K562 (cell line): ENCODE data around the gene CCNY. TPM values are rescaled to one million over a fixed set of nuclear protein-coding genes. Genes with fewer than 3 reads are reported as not detected.

Experiments
- CHD1 ChIP-seq: fragments of 200-600 bp; sonication (generic); IDR thresholded peaks from one replicate; pipeline ENCODE4 v1.6.1; 2012; ENCODE audit warnings: mild to moderate bottlenecking, moderate library complexity, low read length, inconsistent platforms
- ELF1 ChIP-seq: fragments of 200-800 bp; sonication (Bioruptor generic); IDR thresholded peaks from 2 replicates; pipeline ENCODE4 v1.6.1; 2016; ENCODE audit warnings: missing genetic modification characterization, missing compliant biosample characterization
- HMG20B ChIP-seq: fragments of 250-450 bp; sonication (Bioruptor Pico); IDR thresholded peaks from 2 replicates; pipeline ENCODE4 v1.5.0; 2021; ENCODE audit warnings: mild to moderate bottlenecking
- LCOR ChIP-seq: sonication (generic); formaldehyde crosslinking; IDR thresholded peaks from 2 replicates; pipeline ENCODE4 v1.8.0; 2022; ENCODE audit warnings: mild to moderate bottlenecking, missing genetic modification reagents
- MTF1 ChIP-seq: fragments of 250-450 bp; sonication (Bioruptor Pico); IDR thresholded peaks from 2 replicates; pipeline ENCODE4 v1.9.0; 2021; ENCODE audit warnings: moderate library complexity, mild to moderate bottlenecking, inconsistent platforms, borderline replicate concordance
- NBN ChIP-seq: fragments of 450-650 bp; IDR thresholded peaks from 2 replicates; pipeline ENCODE4 v1.6.1; 2016; ENCODE audit warnings: low read depth, mild to moderate bottlenecking
- NR1H2 ChIP-seq: sonication (generic); formaldehyde crosslinking; IDR thresholded peaks from 2 replicates; pipeline ENCODE4 v1.4.0; 2020; ENCODE audit warnings: mild to moderate bottlenecking, missing genetic modification reagents
- POLR2H ChIP-seq: IDR thresholded peaks from 2 replicates; pipeline ENCODE4 v1.6.1; 2016; ENCODE audit warnings: missing genetic modification characterization, low read depth, mild to moderate bottlenecking, control low read depth, missing compliant biosample characterization, moderate library complexity
- POLR3A ChIP-seq: IDR thresholded peaks from 2 replicates; pipeline ENCODE4 v1.6.1; 2011; ENCODE audit warnings: borderline replicate concordance, mild to moderate bottlenecking, moderate library complexity; ENCODE audit not compliant: insufficient read length, insufficient read depth; ENCODE audit errors: extremely low read depth
- PTRF ChIP-seq: fragments of 450-650 bp; IDR thresholded peaks from 2 replicates; pipeline ENCODE4 v1.6.1; 2016; ENCODE audit warnings: mild to moderate bottlenecking, missing genetic modification characterization, missing compliant biosample characterization
- RBM25 ChIP-seq: fragments of 200-400 bp; formaldehyde crosslinking; IDR thresholded peaks from 2 replicates; pipeline ENCODE4 v1.6.1; 2018; ENCODE audit warnings: low read length, low read depth, moderate library complexity; ENCODE audit not compliant: severe bottlenecking
- SMARCA5 ChIP-seq: fragments of 450-650 bp; IDR thresholded peaks from 2 replicates; pipeline ENCODE4 v1.6.1; 2016
- SPI1 ChIP-seq: IDR thresholded peaks from 2 replicates; pipeline ENCODE4 v1.6.1; 2011; ENCODE audit warnings: low read depth, low read length, control low read depth, borderline replicate concordance
- SREBF1 ChIP-seq: fragments of 150-350 bp; IDR thresholded peaks from 2 replicates; pipeline ENCODE4 v1.6.1; 2014; ENCODE audit warnings: antibody characterized with exemption, low read depth, low read length, borderline replicate concordance
- TEAD1 ChIP-seq, 2 experiments: fragments of 450-650 bp in 1 of 2; sonication (generic) in 1 of 2; formaldehyde crosslinking; IDR thresholded peaks; 2 replicates each; pipeline versions ENCODE4 v1.4.0 to v1.8.0; 2020 to 2022; ENCODE audit warnings: mild to moderate bottlenecking in 2 of 2, missing genetic modification reagents in 1 of 2
- TRIM24 ChIP-seq, 2 experiments: fragments of 450-650 bp; IDR thresholded peaks; 2 replicates each; pipeline ENCODE4 v1.6.1; 2016
- ZBED1 ChIP-seq: IDR thresholded peaks from 2 replicates; pipeline ENCODE4 v1.6.1; 2014
- ZNF436 ChIP-seq: fragments of 250-450, 450-650 bp; sonication (Bioruptor Pico); formaldehyde crosslinking; IDR thresholded peaks from 2 replicates; pipeline ENCODE4 v1.7.0; 2020; ENCODE audit warnings: mild to moderate bottlenecking
- polyA plus RNA-seq, 8 experiments: library from polyadenylated mRNA; depleted of rRNA in 4 of 8; stranded (reverse) in 5 of 8; unstranded in 3 of 8; fragments of >200 nt; fragmentation: Nextera tagmentation in 2 of 8; fragmentation: Illumina TruSeq in 1 of 8; extraction: Ambion mirVana in 2 of 8; extraction: Trizol in 1 of 8; gene quantifications; 2 replicates each; pipeline versions ENCODE4 v1.2.1 to v1.2.3, GENCODE V29; 2011 to 2014; ENCODE audit warnings: inconsistent platforms in 1 of 8, missing spikeins in 1 of 8
- total RNA-seq, 7 experiments: library from RNA; depleted of rRNA in 6 of 7; stranded (reverse); fragments of >200 nt in 6 of 7; fragmentation: Illumina TruSeq in 2 of 7; extraction: Trizol in 2 of 7; gene quantifications; 2 replicates each; pipeline versions ENCODE4 v1.2.1 to v1.2.3, GENCODE V29; 2011 to 2021; ENCODE audit warnings: low replicate concordance in 1 of 7
- TF ChIP-seq, protein P1 (sequence below): fragments of 450-650 bp; conservative IDR thresholded peaks from 2 replicates; pipeline ENCODE4 v1.6.1; 2016; ENCODE audit warnings: missing genetic modification characterization, low read depth, mild to moderate bottlenecking, missing compliant biosample characterization, moderate library complexity
- TF ChIP-seq, protein P2 (sequence below), 2 experiments: IDR thresholded peaks; 2 replicates each; pipeline ENCODE4 v1.6.1; 2011; ENCODE audit warnings: borderline replicate concordance in 1 of 2, control low read depth in 1 of 2, low read depth in 1 of 2, low read length in 1 of 2, mild to moderate bottlenecking in 1 of 2, mixed read lengths in 1 of 2, moderate library complexity in 1 of 2; ENCODE audit not compliant: insufficient read depth in 1 of 2, insufficient read length in 1 of 2, poor library complexity in 1 of 2, severe bottlenecking in 1 of 2; ENCODE audit errors: extremely low read depth in 1 of 2
- TF ChIP-seq, protein P3 (sequence below): fragments of 250-450 bp; sonication (Bioruptor Pico); IDR thresholded peaks from 2 replicates; pipeline ENCODE4 v1.5.1; 2021; ENCODE audit warnings: mild to moderate bottlenecking
- TF ChIP-seq, protein P4 (sequence below): fragments of 250-450 bp; sonication (Bioruptor Pico); IDR thresholded peaks from 2 replicates; pipeline ENCODE4 v1.9.0; 2021; ENCODE audit warnings: mild to moderate bottlenecking, inconsistent platforms
- TF ChIP-seq, protein P5 (sequence below): fragments of 250-450 bp; sonication (Bioruptor Pico); IDR thresholded peaks from 2 replicates; pipeline ENCODE4 v1.5.0; 2020; ENCODE audit warnings: mild to moderate bottlenecking

Gene CCNY
- total and polyA plus RNA-seq, 9 of the 15 experiments (the other 6 are each of a cell fraction or from before 2014, with no cell fraction given), result 8.4 to 109 (median 38.6) TPM

DNA sequence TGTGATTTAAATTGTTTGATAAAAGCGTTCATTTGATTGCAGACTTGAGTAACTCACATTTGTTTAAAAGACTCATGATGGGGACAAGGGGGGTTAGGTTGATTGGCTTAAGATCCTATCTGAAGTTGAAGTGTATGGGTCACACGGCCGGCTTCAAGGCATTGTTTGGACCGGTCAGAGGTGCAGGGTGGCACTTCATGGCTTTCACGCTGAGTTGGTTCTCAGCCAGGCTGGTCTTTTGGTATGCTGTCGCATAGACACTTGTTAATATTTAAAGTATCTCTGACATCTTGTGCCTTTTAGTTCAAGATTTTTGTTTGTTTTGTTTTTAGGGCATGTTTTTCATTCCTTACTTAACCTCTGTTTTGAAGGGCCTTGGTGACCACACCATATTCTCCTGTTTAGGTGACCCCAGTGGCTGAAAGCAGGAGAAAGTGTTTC lies 58.1 kb downstream of the CCNY start (continued):
- TF ChIP-seq PTRF (tag) (no peak), ZBED1 (no peak), SPI1 (no peak), POLR3A (no peak), CHD1 (no peak), LCOR (CRISPR knock-in tag) (no peak), HMG20B (CRISPR knock-in tag) (no peak), RBM25 (no peak), ZNF436 (CRISPR knock-in tag) (no peak), MTF1 (CRISPR knock-in tag) (no peak), NBN (no peak), TEAD1 (CRISPR knock-in tag; IDR thresholded peaks at IDR 0.05) (0 out of 4 replicates have a peak, but pooled peaks of 1 of the 2 experiments have one; percentile 14), NR1H2 (CRISPR knock-in tag) (no peak), SREBF1 (no peak), ELF1 (no peak), SMARCA5 (no peak), POLR2H (tag) (peak; percentile 53), TRIM24 (IDR thresholded peaks at IDR 0.05) (no peak)
- TF ChIP-seq, protein P1, sequence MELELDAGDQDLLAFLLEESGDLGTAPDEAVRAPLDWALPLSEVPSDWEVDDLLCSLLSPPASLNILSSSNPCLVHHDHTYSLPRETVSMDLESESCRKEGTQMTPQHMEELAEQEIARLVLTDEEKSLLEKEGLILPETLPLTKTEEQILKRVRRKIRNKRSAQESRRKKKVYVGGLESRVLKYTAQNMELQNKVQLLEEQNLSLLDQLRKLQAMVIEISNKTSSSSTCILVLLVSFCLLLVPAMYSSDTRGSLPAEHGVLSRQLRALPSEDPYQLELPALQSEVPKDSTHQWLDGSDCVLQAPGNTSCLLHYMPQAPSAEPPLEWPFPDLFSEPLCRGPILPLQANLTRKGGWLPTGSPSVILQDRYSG (tag), result no peak
- TF ChIP-seq, protein P2, sequence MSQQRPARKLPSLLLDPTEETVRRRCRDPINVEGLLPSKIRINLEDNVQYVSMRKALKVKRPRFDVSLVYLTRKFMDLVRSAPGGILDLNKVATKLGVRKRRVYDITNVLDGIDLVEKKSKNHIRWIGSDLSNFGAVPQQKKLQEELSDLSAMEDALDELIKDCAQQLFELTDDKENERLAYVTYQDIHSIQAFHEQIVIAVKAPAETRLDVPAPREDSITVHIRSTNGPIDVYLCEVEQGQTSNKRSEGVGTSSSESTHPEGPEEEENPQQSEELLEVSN (IDR thresholded peaks at IDR 0.05; ENCODE audit: borderline replicate concordance in 1 of 2, extremely low read depth in 1 of 2, insufficient read depth in 1 of 2, insufficient read length in 1 of 2, low read depth in 1 of 2, low read length in 1 of 2, poor library complexity in 1 of 2, severe bottlenecking in 1 of 2), result no peak
- TF ChIP-seq, protein P3, sequence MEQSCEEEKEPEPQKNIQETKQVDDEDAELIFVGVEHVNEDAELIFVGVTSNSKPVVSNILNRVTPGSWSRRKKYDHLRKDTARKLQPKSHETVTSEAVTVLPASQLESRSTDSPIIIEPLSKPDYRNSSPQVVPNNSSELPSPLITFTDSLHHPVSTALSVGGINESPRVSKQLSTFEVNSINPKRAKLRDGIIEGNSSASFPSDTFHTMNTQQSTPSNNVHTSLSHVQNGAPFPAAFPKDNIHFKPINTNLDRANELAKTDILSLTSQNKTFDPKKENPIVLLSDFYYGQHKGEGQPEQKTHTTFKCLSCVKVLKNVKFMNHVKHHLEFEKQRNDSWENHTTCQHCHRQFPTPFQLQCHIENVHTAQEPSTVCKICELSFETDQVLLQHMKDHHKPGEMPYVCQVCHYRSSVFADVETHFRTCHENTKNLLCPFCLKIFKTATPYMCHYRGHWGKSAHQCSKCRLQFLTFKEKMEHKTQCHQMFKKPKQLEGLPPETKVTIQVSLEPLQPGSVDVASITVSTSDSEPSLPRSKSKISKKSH (CRISPR knock-in tag), result no peak
- TF ChIP-seq, protein P4, sequence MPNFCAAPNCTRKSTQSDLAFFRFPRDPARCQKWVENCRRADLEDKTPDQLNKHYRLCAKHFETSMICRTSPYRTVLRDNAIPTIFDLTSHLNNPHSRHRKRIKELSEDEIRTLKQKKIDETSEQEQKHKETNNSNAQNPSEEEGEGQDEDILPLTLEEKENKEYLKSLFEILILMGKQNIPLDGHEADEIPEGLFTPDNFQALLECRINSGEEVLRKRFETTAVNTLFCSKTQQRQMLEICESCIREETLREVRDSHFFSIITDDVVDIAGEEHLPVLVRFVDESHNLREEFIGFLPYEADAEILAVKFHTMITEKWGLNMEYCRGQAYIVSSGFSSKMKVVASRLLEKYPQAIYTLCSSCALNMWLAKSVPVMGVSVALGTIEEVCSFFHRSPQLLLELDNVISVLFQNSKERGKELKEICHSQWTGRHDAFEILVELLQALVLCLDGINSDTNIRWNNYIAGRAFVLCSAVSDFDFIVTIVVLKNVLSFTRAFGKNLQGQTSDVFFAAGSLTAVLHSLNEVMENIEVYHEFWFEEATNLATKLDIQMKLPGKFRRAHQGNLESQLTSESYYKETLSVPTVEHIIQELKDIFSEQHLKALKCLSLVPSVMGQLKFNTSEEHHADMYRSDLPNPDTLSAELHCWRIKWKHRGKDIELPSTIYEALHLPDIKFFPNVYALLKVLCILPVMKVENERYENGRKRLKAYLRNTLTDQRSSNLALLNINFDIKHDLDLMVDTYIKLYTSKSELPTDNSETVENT, result no peak
- TF ChIP-seq, protein P5, sequence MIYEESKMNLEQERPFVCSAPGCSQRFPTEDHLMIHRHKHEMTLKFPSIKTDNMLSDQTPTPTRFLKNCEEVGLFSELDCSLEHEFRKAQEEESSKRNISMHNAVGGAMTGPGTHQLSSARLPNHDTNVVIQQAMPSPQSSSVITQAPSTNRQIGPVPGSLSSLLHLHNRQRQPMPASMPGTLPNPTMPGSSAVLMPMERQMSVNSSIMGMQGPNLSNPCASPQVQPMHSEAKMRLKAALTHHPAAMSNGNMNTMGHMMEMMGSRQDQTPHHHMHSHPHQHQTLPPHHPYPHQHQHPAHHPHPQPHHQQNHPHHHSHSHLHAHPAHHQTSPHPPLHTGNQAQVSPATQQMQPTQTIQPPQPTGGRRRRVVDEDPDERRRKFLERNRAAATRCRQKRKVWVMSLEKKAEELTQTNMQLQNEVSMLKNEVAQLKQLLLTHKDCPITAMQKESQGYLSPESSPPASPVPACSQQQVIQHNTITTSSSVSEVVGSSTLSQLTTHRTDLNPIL, result no peak
